Hematopoietic multipotent progenitor cell (in vitro differentiated cells): ENCODE results near the gene OTOA. TPM values are rescaled to one million over a fixed set of nuclear protein-coding genes. Genes with fewer than 3 reads are reported as not detected.
"Not testable (repeated sequence)": the region's sequence is repeated elsewhere in the genome, so short reads cannot be mapped to it uniquely, and the experiment has no call there.

ENCODE experiments used
- DNase-seq, 3 donors: peaks; one replicate each; pipeline ENCODE4 v3.0.0-alpha.2; 2011 to 2015; ENCODE audit warnings: low read depth in 2 of 3, low spot score in 2 of 3
- total RNA-seq: library from RNA; depleted of rRNA; stranded (reverse); fragments of >200 nt; gene quantifications from one replicate; pipeline ENCODE4 v1.2.3, GENCODE V29; 2012

The OTOA gene
- total RNA-seq, 1 donor: under 0.01 TPM

GRCh38 chr16:21667575-21667974, 3.8 kb downstream of the OTOA start:
- DNase-seq: no peak

DNA sequence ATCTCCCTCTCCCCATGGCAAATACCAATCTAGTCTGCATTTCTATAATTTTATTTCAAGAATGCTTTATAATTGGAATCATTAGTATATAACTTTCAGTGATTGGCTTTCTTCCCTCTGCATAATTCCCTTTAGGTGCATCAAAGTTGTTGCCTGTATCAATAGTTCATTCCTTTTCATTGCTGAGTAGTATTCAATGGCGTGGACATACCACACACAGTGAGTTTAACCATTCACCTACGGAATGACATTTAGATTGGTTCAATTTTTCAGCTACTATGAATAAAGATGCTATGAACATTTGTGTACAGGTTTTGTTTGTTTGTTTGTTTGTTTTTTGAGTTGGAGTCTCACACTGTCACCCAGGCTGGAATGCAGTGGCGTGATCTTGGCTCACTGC, 9.7 kb downstream of the OTOA start:
- no peak for DNase-seq

GRCh38 chr16:21674456-21674855, 10.7 kb downstream of the OTOA start:
- not testable (repeated sequence) for DNase-seq

DNA sequence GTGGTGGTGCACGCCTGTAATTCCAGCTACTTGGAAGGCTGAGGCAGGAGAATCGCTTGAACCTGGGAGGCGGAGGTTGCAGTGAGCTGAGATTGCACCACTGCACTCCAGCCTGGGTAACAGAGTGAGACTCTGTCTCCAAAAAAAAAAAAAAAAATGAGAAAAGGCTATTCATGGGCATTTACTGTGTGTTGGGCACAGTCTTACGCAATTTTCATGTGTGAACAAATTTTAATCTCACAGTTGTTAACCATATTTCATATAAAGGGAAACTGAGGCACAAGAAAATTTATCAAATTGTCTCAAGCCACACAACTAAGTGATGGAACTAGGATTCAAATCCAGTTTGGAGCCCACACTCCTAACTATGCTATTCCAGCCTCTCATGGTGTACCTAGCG, 16.9 kb downstream of the OTOA start:
- not testable (repeated sequence) for DNase-seq

DNA sequence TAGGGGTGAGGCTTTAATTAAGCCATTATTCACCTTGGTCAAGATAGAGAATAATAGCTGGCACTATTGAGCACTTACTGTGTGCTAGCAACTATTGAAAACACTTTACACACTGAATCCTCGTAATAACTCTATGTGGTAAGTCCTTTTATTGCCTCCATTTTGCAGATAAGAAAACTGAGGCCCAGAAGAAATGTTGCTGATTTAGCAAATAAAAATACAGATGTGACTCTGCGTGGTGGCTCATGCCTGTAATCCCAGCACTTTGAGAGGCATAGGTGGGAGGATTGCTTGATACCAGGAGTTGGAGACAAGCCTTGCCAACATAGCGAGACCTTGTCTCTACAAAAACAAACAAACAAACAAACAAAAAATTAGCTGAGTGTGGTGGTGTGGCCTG, 19.4 kb downstream of the OTOA start:
- no peak for DNase-seq

GRCh38 chr16:21684199-21684598, 20.4 kb downstream of the OTOA start:
- DNase-seq: peak in 2 of 3 donors; percentile 22 to 41

- DNase-seq: no peak
These were observed 21.3 kb downstream of the OTOA start for GRCh38 chr16:21685034-21685455.

- no peak for DNase-seq
These were observed 25.3 kb downstream of the OTOA start for GRCh38 chr16:21689107-21689506.

DNA sequence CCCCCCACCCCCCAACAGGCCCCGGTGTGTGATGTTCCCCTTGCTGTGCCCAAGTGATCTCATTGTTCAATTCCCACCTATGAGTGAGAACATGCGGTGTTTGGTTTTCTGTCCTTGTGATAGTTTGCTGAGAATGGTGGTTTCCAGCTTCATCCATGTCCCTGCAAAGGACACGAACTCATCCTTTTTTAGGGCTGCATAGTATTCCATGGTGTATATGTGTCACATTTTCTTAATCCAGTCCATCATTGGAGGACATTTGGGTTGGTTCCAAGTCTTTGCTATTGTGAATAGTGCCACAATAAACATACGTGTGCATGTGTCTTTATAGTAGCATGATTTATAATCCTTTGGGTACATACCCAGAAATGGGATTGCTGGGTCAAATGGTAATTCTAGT, 27.2 kb downstream of the OTOA start:
- not testable (repeated sequence) for DNase-seq

GRCh38 chr16:21694609-21695008, 30.8 kb downstream of the OTOA start:
- DNase-seq: no peak

DNA sequence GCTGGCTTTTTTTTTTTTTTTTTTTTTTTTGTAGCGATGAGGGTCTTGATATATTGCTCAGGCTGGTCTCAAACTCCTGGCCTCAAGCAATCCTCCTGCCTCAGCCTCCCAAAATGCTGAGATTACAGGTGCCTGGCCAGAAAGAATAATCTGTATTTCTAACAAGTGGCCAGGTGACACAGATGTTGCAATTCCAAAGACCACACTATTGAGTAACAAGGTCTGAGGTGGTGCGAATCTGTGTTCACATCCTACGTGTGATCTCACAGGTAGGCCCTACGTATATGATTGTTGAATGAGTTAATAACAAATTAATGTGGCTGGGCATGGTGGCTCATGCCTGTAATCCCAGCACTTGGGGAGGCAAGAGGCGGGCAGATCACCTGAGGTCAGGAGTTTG, 33.3 kb downstream of the OTOA start:
- DNase-seq: no peak

- DNase-seq: no peak
These were observed 34.6 kb downstream of the OTOA start for GRCh38 chr16:21698169-21699032.

GRCh38 chr16:21701271-21701670, 37.5 kb downstream of the OTOA start:
- no peak for DNase-seq

- DNase-seq: no peak
These were observed 38.5 kb downstream of the OTOA start for GRCh38 chr16:21702276-21702675.

DNA sequence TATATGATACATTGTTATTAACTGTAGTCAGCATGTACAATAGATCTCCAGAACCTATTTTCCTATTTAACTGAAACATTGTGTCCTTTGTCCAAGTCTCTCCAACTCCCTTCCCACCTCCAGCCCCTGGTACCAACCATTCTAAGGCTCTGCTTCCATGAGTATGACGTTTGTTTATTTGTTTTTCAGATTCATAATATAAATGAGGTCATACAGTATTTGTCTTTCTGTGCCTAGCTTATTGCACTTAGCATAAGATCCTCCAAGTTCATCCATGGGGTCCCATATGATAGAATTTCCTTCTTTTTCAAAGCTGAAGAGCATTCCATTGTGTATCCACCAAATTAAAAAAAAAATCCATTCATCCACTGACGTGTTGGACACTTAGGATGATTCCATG, 39.4 kb downstream of the OTOA start:
- DNase-seq: no peak

- no peak for DNase-seq
These were observed 39.9 kb downstream of the OTOA start for GRCh38 chr16:21703589-21704174.

GRCh38 chr16:21704266-21704665, 40.5 kb downstream of the OTOA start:
- no peak for DNase-seq

DNA sequence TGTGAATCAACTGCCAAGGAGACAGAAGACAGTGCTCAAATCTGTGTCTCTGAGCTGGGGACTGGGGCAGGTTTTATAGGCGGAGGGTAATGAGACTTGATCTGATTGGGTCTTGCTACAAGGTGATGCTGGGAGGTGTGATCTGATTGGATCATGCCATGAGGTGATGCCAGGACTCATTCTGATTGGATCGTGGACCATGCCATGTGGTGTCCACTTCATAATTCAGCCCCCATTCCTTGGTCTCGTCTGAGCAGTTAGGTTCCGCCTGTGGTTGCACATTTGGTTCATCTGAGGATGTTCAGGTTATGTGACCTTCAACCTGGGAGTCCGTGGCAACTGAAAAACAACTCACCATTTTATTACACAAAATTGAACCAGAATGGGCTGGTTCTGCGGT, 41.0 kb downstream of the OTOA start:
- no peak for DNase-seq

- peak; percentile 60 to 87 (median 67) for DNase-seq
These were observed 44.9 kb downstream of the OTOA start for GRCh38 chr16:21708533-21709115.

GRCh38 chr16:21710938-21711337, 47.2 kb downstream of the OTOA start:
- no peak for DNase-seq

DNA sequence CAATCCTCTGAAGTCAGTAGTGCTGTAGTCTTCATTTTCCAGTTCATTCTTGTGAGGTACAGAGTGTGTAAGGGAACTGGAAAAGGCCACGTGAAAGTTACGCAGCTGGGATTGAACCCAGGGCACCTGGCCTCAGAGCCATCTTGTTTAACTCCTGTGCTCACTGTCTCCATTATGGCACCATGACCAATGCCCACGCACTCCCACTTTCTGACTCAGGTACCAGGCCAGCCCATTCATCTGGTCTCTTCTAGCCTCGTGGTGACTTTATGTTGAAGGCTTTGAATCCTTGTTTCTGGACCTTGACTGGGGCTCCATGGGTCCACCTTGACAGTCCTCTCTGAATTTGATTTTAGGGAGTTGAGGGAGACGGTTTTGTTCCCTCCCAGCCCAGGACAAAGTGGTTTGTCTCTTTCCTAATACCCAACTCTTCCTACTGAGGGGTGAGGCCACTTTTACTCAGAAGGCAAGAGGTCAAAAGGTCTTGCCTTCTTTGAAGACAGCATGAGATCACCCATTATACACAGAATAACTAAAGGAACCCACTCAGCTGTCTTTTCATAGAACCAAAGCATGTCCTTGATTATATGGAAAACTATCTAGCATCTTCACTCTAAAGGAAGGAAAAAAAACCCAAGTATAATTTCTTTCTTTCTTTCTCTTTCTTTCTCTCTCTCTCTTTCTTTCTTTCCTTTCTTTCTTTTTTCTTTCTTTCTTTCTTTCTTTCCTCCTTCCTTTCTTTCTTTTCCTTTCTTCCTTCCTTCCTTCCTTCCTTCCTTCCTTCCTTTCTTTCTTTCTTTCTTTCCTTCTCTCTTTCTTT, 50.0 kb downstream of the OTOA start:
- DNase-seq: no peak
